GM12878 (cell line): ENCODE data around the gene FANCG. TPM values are rescaled to one million over a fixed set of nuclear protein-coding genes. Genes with fewer than 3 reads are reported as not detected.

Source experiments
- ATAC-seq: fragments of 200-7000 bp; cut with Tn5 transposase; 3 replicates; pipeline ENCODE4 v1.9.1; 2020; ENCODE audit warnings: mild to moderate bottlenecking, moderate library complexity
- BruUV-seq: library from RNA; stranded (reverse); fragments of 400-500 nt; replicated peaks from 2 replicates; lab custom pipeline; 2021; lab: Mats Ljungman, UMichigan
- CTCF ChIA-PET: fragments of 300-600 bp; sonication (Branson Sonifier 250); formaldehyde crosslinking; extraction: SDS; loops from one replicate; lab custom pipeline; 2021; ENCODE audit warnings: inconsistent platforms; lab: Yijun Ruan, JAX
- POLR2A ChIA-PET: fragments of 350-600 bp; formaldehyde crosslinking; extraction: SDS; loops from one replicate; lab custom pipeline; 2021; ENCODE audit warnings: inconsistent platforms; lab: Charles Lee
- RAD21 ChIA-PET: fragments of 300-600 bp; sonication (Branson Sonifier 250); formaldehyde crosslinking; loops from one replicate; lab custom pipeline; 2023; ENCODE audit warnings: antibody characterized with exemption; ENCODE audit not compliant: unreplicated experiment; lab: Charles Lee
- SMC1A ChIA-PET: fragments of 300-600 bp; sonication (Branson Sonifier 250); formaldehyde crosslinking; loops from one replicate; lab custom pipeline; 2023; ENCODE audit not compliant: unreplicated experiment, uncharacterized antibody; lab: Charles Lee
- DNase-seq: peaks from one replicate; pipeline ENCODE4 v3.0.0-alpha.2; 2011; ENCODE audit warnings: low read depth, low spot score
- FAIRE-seq: peaks from 3 replicates; lab custom pipeline; 2011; peaks lifted over from hg19 to GRCh38; lab: Jason Lieb, UNC
- H2AFZ ChIP-seq: 2 replicates; pipeline ENCODE4 v1.6.0; 2011; ENCODE audit warnings: low read depth, low read length, control low read depth; ENCODE audit not compliant: control insufficient read depth
- H3K27ac ChIP-seq: 2 replicates; pipeline ENCODE4 v1.5.1; 2011; ENCODE audit warnings: control low read depth; ENCODE audit not compliant: control insufficient read depth, insufficient read depth
- H3K27me3 ChIP-seq, 2 experiments: replicated peaks in 1 of 2; 2 replicates each; pipeline versions ENCODE4 v1.6.0 to v1.6.1; 2011; ENCODE audit warnings: low read length in 1 of 2; ENCODE audit not compliant: control insufficient read depth in 2 of 2, insufficient read depth in 2 of 2
- H3K36me3 ChIP-seq, 2 experiments: 2 replicates each; pipeline ENCODE4 v1.5.1; 2011; ENCODE audit warnings: low read length in 1 of 2; ENCODE audit not compliant: control insufficient read depth in 2 of 2, insufficient read depth in 2 of 2
- H3K4me1 ChIP-seq: 2 replicates; pipeline ENCODE4 v1.6.1; 2011; ENCODE audit warnings: mild to moderate bottlenecking, low read length, moderate library complexity, mixed read lengths; ENCODE audit not compliant: control insufficient read depth, insufficient read depth
- H3K4me2 ChIP-seq: 2 replicates; pipeline ENCODE4 v1.6.0; 2011; ENCODE audit warnings: control low read depth; ENCODE audit not compliant: control insufficient read depth, insufficient read depth
- H3K4me3 ChIP-seq: fragments of 200-600 bp; sonication (generic); 2 replicates; pipeline ENCODE4 v1.5.1; 2016
- H3K79me2 ChIP-seq: 2 replicates; pipeline ENCODE4 v1.6.0; 2011; ENCODE audit warnings: low read length; ENCODE audit not compliant: control insufficient read depth, insufficient read depth
- H3K9ac ChIP-seq: 2 replicates; pipeline ENCODE4 v1.8.0; 2011; ENCODE audit warnings: low read length, control low read depth, mixed read lengths; ENCODE audit not compliant: control insufficient read depth, insufficient read depth
- H3K9me3 ChIP-seq: replicated peaks from 3 replicates; pipeline ENCODE4 v1.5.1; 2011; ENCODE audit warnings: mild to moderate bottlenecking, low read length; ENCODE audit not compliant: control insufficient read depth, insufficient read depth
- H4K20me1 ChIP-seq: 2 replicates; pipeline ENCODE4 v1.6.0; 2011; ENCODE audit not compliant: control insufficient read depth, insufficient read depth
- DPF2 ChIP-seq: fragments of 450-650 bp; IDR thresholded peaks from 2 replicates; pipeline ENCODE4 v1.6.1; 2017; ENCODE audit warnings: mild to moderate bottlenecking
- E2F4 ChIP-seq: IDR thresholded peaks from 2 replicates; pipeline ENCODE4 v1.6.1; 2012; ENCODE audit warnings: low read depth, low read length, improper control_type of control experiment
- ESRRA ChIP-seq: IDR thresholded peaks from 2 replicates; pipeline ENCODE4 v1.6.1; 2012; ENCODE audit warnings: mild to moderate bottlenecking, low read length, improper control_type of control experiment
- GABPA ChIP-seq: IDR thresholded peaks from 2 replicates; pipeline ENCODE4 v1.6.1; 2014; ENCODE audit warnings: antibody characterized with exemption, low read depth, mild to moderate bottlenecking, inconsistent platforms
- HCFC1 ChIP-seq: fragments of 150-350 bp; IDR thresholded peaks from 2 replicates; pipeline ENCODE4 v1.6.1; 2014; ENCODE audit warnings: low read length
- LARP7 ChIP-seq: fragments of 450-650 bp; IDR thresholded peaks from 2 replicates; pipeline ENCODE4 v1.6.1; 2017; ENCODE audit warnings: mild to moderate bottlenecking
- NR2C2 ChIP-seq: IDR thresholded peaks from 2 replicates; pipeline ENCODE4 v1.6.1; 2011; ENCODE audit warnings: borderline replicate concordance, low read depth; ENCODE audit not compliant: control insufficient read depth, insufficient read length
- POU2F2 ChIP-seq: IDR thresholded peaks from 3 replicates; pipeline ENCODE4 v1.6.1; 2011; ENCODE audit warnings: low read depth, mild to moderate bottlenecking, low read length, borderline replicate concordance
- RAD51 ChIP-seq: fragments of 450-650 bp; IDR thresholded peaks from 2 replicates; pipeline ENCODE4 v1.6.1; 2016; ENCODE audit warnings: moderate library complexity, mild to moderate bottlenecking, inconsistent platforms
- RELB ChIP-seq: fragments of 450-650 bp; IDR thresholded peaks from 2 replicates; pipeline ENCODE4 v1.6.1; 2017; ENCODE audit warnings: low read depth, mild to moderate bottlenecking, moderate library complexity
- SIN3A ChIP-seq: IDR thresholded peaks from 2 replicates; pipeline ENCODE4 v1.6.1; 2012; ENCODE audit warnings: low read depth, low read length, improper control_type of control experiment
- TCF7 ChIP-seq: IDR thresholded peaks from 2 replicates; pipeline ENCODE4 v1.6.1; 2014; ENCODE audit warnings: antibody characterized with exemption, borderline replicate concordance
- USF2 ChIP-seq: IDR thresholded peaks from 2 replicates; pipeline ENCODE4 v1.6.1; 2011; ENCODE audit warnings: low read depth, low read length, improper control_type of control experiment, borderline replicate concordance
- ZBTB4 ChIP-seq: fragments of 450-650 bp; formaldehyde crosslinking; IDR thresholded peaks from 2 replicates; pipeline ENCODE4 v1.4.0; 2022; ENCODE audit warnings: mild to moderate bottlenecking, moderate library complexity
- ZNF207 ChIP-seq: fragments of 450-650 bp; IDR thresholded peaks from 2 replicates; pipeline ENCODE4 v1.6.1; 2014; ENCODE audit warnings: antibody characterized with exemption, mild to moderate bottlenecking, borderline replicate concordance
- ZNF622 ChIP-seq: fragments of 450-650 bp; IDR thresholded peaks from 2 replicates; pipeline ENCODE4 v1.6.1; 2017; ENCODE audit warnings: mild to moderate bottlenecking, inconsistent platforms
- WGBS: methylation state at CpG from one replicate; pipeline ENCODE4 v1.1.6; 2016; ENCODE audit warnings: low lambda C conversion rate; ENCODE audit not compliant: insufficient replicate concordance, insufficient coverage; ENCODE audit errors: missing lambda C conversion rate; 5-methylcytosine and 5-hydroxymethylcytosine counted together
- in situ Hi-C: fragments of 300-500 bp; cut with MboI; formaldehyde crosslinking; loops from 9 replicates; pipeline ENCODE4 v1.14.3; 2018; ENCODE audit warnings: mixed read lengths
- intact Hi-C: fragments of 100-400 bp; cut with micrococcal nuclease; formaldehyde crosslinking; loops from one replicate; pipeline ENCODE4 v1.14.2; 2022; ENCODE audit not compliant: unreplicated experiment
- polyA plus RNA-seq, 11 experiments: library from polyadenylated mRNA; depleted of rRNA in 4 of 11; unstranded in 6 of 11; stranded (reverse) in 5 of 11; fragments of >200 nt; fragmentation: Nextera tagmentation in 4 of 11; fragmentation: Illumina TruSeq in 1 of 11; extraction: Ambion mirVana in 4 of 11; extraction: Trizol in 1 of 11; gene quantifications; 1 replicate in 1 of 11; 2 replicates in 10 of 11; pipeline versions ENCODE4 v1.2.1 to v1.2.3, GENCODE V29; 2011 to 2016; ENCODE audit warnings: inconsistent platforms in 2 of 11, missing spikeins in 2 of 11, low read depth in 1 of 11
- total RNA-seq, 4 experiments: library from RNA; depleted of rRNA in 3 of 4; stranded (reverse); fragments of >200 nt in 3 of 4; fragmentation: Illumina TruSeq in 1 of 4; extraction: Trizol in 1 of 4; gene quantifications; 2 replicates each; pipeline versions ENCODE4 v1.2.1 to v1.2.3, GENCODE V29; 2013 to 2021

Gene FANCG
- total and polyA plus RNA-seq, 10 of the 15 experiments (the other 5 are each of a cell fraction or from before 2014, with no cell fraction given): 16.4 to 78.7 (median 45.4) TPM

- ChIA-PET RAD21 (no interaction called here), POLR2A (interaction anchor here (0.6 to 1.6 kb wide), 4 partner anchors 9 to 1067 kb away, joined by 3 to 5 read pairs (median 4); no protein-coding TSS in a partner anchor), CTCF (interaction anchor here (1.2 to 2.7 kb wide), 2 partner anchors 10 to 18 kb away, joined by 3 to 10 read pairs; partner anchors contain the start of gene FANCG), SMC1A (interaction anchor here (0.9 to 2.3 kb wide), 2 partner anchors 11 to 26 kb away, joined by 3 to 8 read pairs; partner anchors contain the start of gene FANCG)
- Histone ChIP-seq H3K9ac (no peak overlapping the region), H2AFZ (no peak overlapping the region), H3K9me3 (no peaks in the 10 kb centered on the region), H3K36me3 (peaks cover 21 to 41% of the 10 kb centered on the region in 2 experiments), H3K27me3 (no peaks in the 10 kb centered on the region), H3K79me2 (peaks cover 57% of the 10 kb centered on the region), H4K20me1 (peaks cover 30% of the 10 kb centered on the region), H3K4me1 (peaks cover 12% of the 10 kb centered on the region), H3K27ac (no peak overlapping the region), H3K4me3 (peak overlapping the region; percentile 16), H3K4me2 (peak overlapping the region; percentile 73)
- intact Hi-C loops (no loop called here), in situ Hi-C loops (no loop called here)
- ATAC-seq (no peak), FAIRE-seq (no peak), DNase-seq (no peak)
- no peak for TF ChIP-seq ESRRA
- TF ChIP-seq LARP7: no peak
- no peak for TF ChIP-seq ZNF622
- no peak for TF ChIP-seq NR2C2
- no peak for TF ChIP-seq E2F4
- TF ChIP-seq ZBTB4 (CRISPR knock-in tag): no peak
- TF ChIP-seq TCF7: no peak
- TF ChIP-seq SIN3A: no peak
- TF ChIP-seq HCFC1: no peak
- no peak for TF ChIP-seq POU2F2
- no peak for TF ChIP-seq RAD51
- TF ChIP-seq ZNF207: no peak
- no peak for TF ChIP-seq DPF2
- no peak for TF ChIP-seq USF2
- no peak for TF ChIP-seq RELB
- TF ChIP-seq GABPA: no peak
- 49% methylated on average over 4 of the region's 4 CpGs for WGBS
- no TSS peak for BruUV-seq
Observed at GRCh38 chr9:35069020-35069419, 10.7 kb downstream of the FANCG start.
